Activated B cell treated with CpG ODN at 0.5 μM for 24 hours (primary cell): Measurements from ENCODE around the gene TRABD2B. TPM values are rescaled to one million over a fixed set of nuclear protein-coding genes. Genes with fewer than 3 reads are reported as not detected.

Experiments used
- ATAC-seq: fragments of 200-7000 bp; cut with Tn5 transposase; one replicate; pipeline ENCODE4 v1.10.0; 2021; ENCODE audit warnings: low read depth, mild to moderate bottlenecking, moderate library complexity
- CTCF ChIA-PET: fragments of 350-600 bp; sonication (Branson Sonifier 250); formaldehyde crosslinking; loops from one replicate; lab custom pipeline; 2021; ENCODE audit warnings: antibody characterized with exemption; lab: Charles Lee
- POLR2A ChIA-PET: fragments of 350-600 bp; sonication (Branson Sonifier 250); formaldehyde crosslinking; loops from one replicate; lab custom pipeline; 2021; ENCODE audit warnings: antibody characterized with exemption; lab: Charles Lee
- DNase-seq: peaks from one replicate; pipeline ENCODE4 v3.0.0; 2022
- H3K27ac Mint-ChIP-seq: one replicate; pipeline ENCODE4 v1.8.0; 2020; ENCODE audit warnings: mixed read lengths
- H3K27me3 Mint-ChIP-seq: one replicate; pipeline ENCODE4 v1.8.0; 2021; ENCODE audit warnings: mixed read lengths
- H3K36me3 Mint-ChIP-seq: one replicate; pipeline ENCODE4 v1.8.0; 2021; ENCODE audit warnings: low read depth, mixed read lengths
- H3K4me1 Mint-ChIP-seq: one replicate; pipeline ENCODE4 v1.8.0; 2021; ENCODE audit warnings: mixed read lengths
- H3K4me3 Mint-ChIP-seq: one replicate; pipeline ENCODE4 v1.8.0; 2020; ENCODE audit warnings: mild to moderate bottlenecking, mixed read lengths
- H3K9me3 Mint-ChIP-seq: one replicate; pipeline ENCODE4 v1.8.0; 2020; ENCODE audit warnings: mixed read lengths
- CTCF ChIP-seq: fragments of 200-600 bp; IDR thresholded peaks from one replicate; pipeline ENCODE4 v1.8.0; 2022; ENCODE audit warnings: antibody characterized with exemption, mild to moderate bottlenecking
- intact Hi-C: fragments of 100-400 bp; cut with micrococcal nuclease; formaldehyde crosslinking; loops from one replicate; pipeline ENCODE4 v1.15.1; 2024
- total RNA-seq: library from RNA; stranded (reverse); gene quantifications from 2 replicates; pipeline ENCODE4 v1.2.3, GENCODE V29; 2022

Gene TRABD2B
- total RNA-seq, 1 donor from 2014 or later: not detected

DNA sequence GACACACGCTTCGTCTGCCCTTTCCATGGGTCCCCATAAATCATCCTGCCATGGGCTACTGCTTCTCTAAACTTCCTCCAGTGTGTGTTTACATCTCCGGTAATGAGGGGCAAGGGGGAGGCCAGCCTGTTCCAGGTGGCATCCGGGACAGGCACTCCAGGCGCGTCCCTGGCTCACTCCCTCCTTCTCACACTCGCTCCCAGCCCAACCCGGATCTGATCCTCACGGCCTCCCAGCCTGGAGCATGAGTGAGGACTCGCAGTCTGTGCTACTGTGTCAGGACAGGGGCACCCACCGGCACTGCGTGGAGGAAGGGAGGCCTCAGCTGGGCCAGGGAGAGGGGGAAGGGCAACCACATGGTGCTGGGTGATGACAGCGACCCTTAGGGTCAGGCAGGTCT lies 225.4 kb downstream of the TRABD2B start:
- no peaks in the 10 kb centered on the region for H3K27me3 Mint-ChIP-seq
- DNase-seq: no peak
- ChIA-PET CTCF (no interaction called here), POLR2A (no interaction called here)
- H3K9me3 Mint-ChIP-seq: no peaks in the 10 kb centered on the region
- H3K4me1 Mint-ChIP-seq: no peaks in the 10 kb centered on the region
- H3K36me3 Mint-ChIP-seq: no peaks in the 10 kb centered on the region
- ATAC-seq: no peak
- no peak for TF ChIP-seq CTCF
- no peak overlapping the region for H3K27ac Mint-ChIP-seq
- intact Hi-C loops: no loop called here
- no peak overlapping the region for H3K4me3 Mint-ChIP-seq

- H3K9me3 Mint-ChIP-seq: no peaks in the 10 kb centered on the region
- intact Hi-C loops: no loop called here
- H3K27me3 Mint-ChIP-seq: no peaks in the 10 kb centered on the region
- DNase-seq (no peak), ATAC-seq (no peak)
- H3K36me3 Mint-ChIP-seq: no peaks in the 10 kb centered on the region
- no peak for TF ChIP-seq CTCF
- H3K4me1 Mint-ChIP-seq: no peaks in the 10 kb centered on the region
- H3K27ac Mint-ChIP-seq: no peak overlapping the region
- ChIA-PET CTCF (no interaction called here), POLR2A (no interaction called here)
- no peak overlapping the region for H3K4me3 Mint-ChIP-seq
Measured at GRCh38 chr1:47769983-47770382, 227.2 kb downstream of the TRABD2B start.

DNA sequence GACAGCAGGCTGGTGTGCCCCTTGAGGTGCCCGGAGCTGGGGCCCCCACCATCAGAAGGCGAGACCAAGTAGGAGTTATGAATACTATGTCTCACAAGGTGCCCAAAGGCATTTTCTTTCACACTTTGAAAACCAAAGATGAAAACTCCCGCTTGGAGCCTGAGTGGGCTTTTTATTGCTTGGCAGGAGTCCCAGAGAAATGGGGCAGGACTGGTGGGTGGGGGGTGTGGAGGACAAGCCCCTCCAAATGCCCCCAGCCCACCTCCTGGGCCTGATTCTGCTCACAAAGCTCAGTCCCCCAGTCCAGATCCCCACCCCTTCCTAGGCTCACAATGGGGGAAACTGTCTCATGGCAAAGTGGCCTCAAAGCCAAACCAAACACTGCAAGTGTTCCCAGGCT lies 227.9 kb downstream of the TRABD2B start:
- ChIA-PET CTCF (no interaction called here), POLR2A (no interaction called here)
- ATAC-seq (no peak), DNase-seq (no peak)
- TF ChIP-seq CTCF: no peak
- Mint-ChIP-seq H3K27ac (no peak overlapping the region), H3K36me3 (no peaks in the 10 kb centered on the region), H3K4me3 (no peak overlapping the region), H3K27me3 (no peaks in the 10 kb centered on the region), H3K4me1 (no peaks in the 10 kb centered on the region), H3K9me3 (no peaks in the 10 kb centered on the region)
- intact Hi-C loops: no loop called here

DNA sequence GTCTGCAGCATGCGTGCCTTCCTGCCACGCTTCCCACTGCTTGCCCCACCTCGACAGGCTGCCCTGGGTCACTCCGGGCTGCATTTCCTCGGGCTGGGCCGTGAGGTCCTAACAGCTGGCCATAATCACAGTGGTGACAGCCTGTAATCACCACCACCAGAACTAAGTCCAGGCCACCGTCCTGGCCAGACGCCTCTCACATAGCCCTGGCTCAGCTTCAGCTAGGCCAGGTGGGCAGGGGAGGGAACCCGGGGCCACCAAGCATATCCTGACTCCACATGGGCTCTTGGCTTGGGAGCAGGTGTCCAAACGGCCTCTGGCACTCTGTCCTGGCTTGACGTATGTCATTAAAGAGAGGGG lies 229.5 kb downstream of the TRABD2B start:
- no peaks in the 10 kb centered on the region for H3K9me3 Mint-ChIP-seq

More for the DNA sequence above, 229.5 kb downstream of the TRABD2B start:
- Mint-ChIP-seq H3K36me3 (no peaks in the 10 kb centered on the region), H3K4me3 (no peak overlapping the region), H3K27me3 (no peaks in the 10 kb centered on the region), H3K4me1 (no peaks in the 10 kb centered on the region), H3K27ac (no peak overlapping the region)
- CTCF ChIA-PET: no interaction called here
- POLR2A ChIA-PET: no interaction called here
- ATAC-seq (no peak), DNase-seq (no peak)
- intact Hi-C loops: no loop called here
- no peak for TF ChIP-seq CTCF
